SK-N-SH treated with all-trans-retinoic acid at 6 μM for 48 hours (cell line): Measurements from ENCODE around the gene GART.

Experiments used
- CSDC2 ChIP-seq: fragments of 250-450 bp; sonication (Bioruptor Pico); IDR thresholded peaks from 2 replicates; pipeline ENCODE4 v1.5.0; 2020; ENCODE audit warnings: mild to moderate bottlenecking, moderate library complexity
- RARB ChIP-seq: fragments of 250-450 bp; sonication (Bioruptor Pico); IDR thresholded peaks from 2 replicates; pipeline ENCODE4 v1.8.0; 2021; ENCODE audit warnings: mild to moderate bottlenecking, moderate library complexity
- ZFP3 ChIP-seq: fragments of 250-450 bp; sonication (Bioruptor Pico); IDR thresholded peaks from 2 replicates; pipeline ENCODE4 v1.5.0; 2020; ENCODE audit warnings: mild to moderate bottlenecking, moderate library complexity

DNA sequence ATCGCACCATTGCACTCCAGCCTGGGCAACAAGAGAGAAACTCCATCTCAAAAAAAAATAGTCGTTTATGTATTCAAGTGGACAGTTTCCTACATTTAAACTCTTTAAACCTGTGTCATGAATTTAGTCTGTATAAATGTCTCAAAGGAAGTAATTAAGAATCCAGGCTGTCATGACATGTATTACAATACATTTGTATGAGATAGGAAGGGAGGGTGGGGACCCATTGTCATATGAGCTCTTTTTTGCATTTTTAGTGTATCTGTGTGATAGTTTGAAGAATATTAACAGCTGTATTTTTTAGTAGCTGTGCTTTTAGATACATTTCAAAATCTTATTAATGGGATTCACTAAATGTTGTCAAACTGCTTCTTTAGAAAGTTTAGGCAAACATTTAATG, 26.5 kb upstream of the GART start:
- no peak for TF ChIP-seq ZFP3 (CRISPR knock-in tag)
- TF ChIP-seq CSDC2 (CRISPR knock-in tag) = no peak
- no peak for TF ChIP-seq RARB
